Spleen (tissue), 7 donors: Measurements from ENCODE around the gene KLK15.

Experiments used
- POLR2A ChIP-seq, 3 donors: fragments of 450-650 bp; IDR thresholded peaks; one replicate each; pipeline ENCODE4 v1.5.1; 2017; ENCODE audit warnings: antibody characterized with exemption in 3 of 3, mild to moderate bottlenecking in 1 of 3
- TF ChIP-seq, protein P1 (sequence below), 11 experiments: fragments of 200-600 bp in 7 of 11; fragments of 450-650 bp in 4 of 11; sonication (generic) in 4 of 11; IDR thresholded peaks in 8 of 11; conservative IDR thresholded peaks in 3 of 11; 1 replicate in 7 of 11; 2 replicates in 4 of 11; pipeline versions ENCODE4 v1.4.0 to v1.8.0; 2016 to 2021; ENCODE audit warnings: antibody characterized with exemption in 11 of 11, inconsistent platforms in 4 of 11, mild to moderate bottlenecking in 1 of 11
- donor health status: DM: no; HTN: no; CAD: no; lungs with moderate emphysema.
- donor health status: DM: no; HTN: no; CAD: no.
- donor health status: DM: no; HTN: no; CAD: no.

DNA sequence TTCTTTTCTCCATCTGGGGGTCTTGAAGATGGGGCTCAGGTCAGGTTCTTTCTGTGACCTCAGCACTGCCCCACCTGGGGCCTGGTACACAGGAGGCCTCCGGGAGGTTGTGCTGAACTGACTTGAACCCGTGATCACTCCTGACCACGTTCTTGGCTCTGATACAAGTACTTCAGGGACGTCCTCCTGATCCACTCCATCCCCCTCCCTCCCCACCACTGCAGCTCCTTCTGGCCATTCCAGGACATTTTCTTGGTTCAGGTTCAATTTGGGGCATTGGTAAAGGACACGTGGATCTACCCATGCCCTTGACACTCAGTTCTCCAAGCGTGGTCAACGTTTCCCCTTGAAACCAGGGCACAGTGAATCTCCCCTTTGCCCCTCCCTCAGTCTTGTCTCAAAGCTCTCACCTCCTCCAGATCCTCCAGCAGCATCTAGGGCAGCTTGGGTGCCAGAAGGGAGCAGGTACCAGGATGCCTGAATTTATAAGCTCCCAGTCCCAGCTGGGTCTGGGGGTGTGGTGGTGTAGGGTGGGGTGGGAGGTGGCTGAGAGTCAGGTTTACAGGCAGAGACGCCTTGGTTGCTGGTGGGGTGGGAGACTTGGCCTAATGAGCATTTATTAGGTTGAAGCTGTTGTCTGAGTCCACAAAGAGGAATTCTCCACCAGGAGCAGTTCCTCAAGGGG lies at the start of gene KLK15:
- TF ChIP-seq, protein P1, sequence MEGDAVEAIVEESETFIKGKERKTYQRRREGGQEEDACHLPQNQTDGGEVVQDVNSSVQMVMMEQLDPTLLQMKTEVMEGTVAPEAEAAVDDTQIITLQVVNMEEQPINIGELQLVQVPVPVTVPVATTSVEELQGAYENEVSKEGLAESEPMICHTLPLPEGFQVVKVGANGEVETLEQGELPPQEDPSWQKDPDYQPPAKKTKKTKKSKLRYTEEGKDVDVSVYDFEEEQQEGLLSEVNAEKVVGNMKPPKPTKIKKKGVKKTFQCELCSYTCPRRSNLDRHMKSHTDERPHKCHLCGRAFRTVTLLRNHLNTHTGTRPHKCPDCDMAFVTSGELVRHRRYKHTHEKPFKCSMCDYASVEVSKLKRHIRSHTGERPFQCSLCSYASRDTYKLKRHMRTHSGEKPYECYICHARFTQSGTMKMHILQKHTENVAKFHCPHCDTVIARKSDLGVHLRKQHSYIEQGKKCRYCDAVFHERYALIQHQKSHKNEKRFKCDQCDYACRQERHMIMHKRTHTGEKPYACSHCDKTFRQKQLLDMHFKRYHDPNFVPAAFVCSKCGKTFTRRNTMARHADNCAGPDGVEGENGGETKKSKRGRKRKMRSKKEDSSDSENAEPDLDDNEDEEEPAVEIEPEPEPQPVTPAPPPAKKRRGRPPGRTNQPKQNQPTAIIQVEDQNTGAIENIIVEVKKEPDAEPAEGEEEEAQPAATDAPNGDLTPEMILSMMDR (IDR thresholded peaks at IDR 0.05 in 8 of 11, conservative IDR thresholded peaks at IDR 0.05 in 3 of 11): no peak
- TF ChIP-seq POLR2A (IDR thresholded peaks at IDR 0.05): no peak
